GM18909 (cell line): ENCODE data around the gene WEE1.
"Not testable (repeated sequence)": the region's sequence is repeated elsewhere in the genome, so short reads cannot be mapped to it uniquely, and the experiment has no call there.

Experiments
- ATAC-seq: cut with Tn5 transposase; IDR thresholded peaks from one replicate; pipeline ENCODE4 v1.9.1; 2021; ENCODE audit warnings: mild to moderate bottlenecking; ENCODE audit not compliant: unreplicated experiment, poor library complexity

The WEE1 gene

DNA sequence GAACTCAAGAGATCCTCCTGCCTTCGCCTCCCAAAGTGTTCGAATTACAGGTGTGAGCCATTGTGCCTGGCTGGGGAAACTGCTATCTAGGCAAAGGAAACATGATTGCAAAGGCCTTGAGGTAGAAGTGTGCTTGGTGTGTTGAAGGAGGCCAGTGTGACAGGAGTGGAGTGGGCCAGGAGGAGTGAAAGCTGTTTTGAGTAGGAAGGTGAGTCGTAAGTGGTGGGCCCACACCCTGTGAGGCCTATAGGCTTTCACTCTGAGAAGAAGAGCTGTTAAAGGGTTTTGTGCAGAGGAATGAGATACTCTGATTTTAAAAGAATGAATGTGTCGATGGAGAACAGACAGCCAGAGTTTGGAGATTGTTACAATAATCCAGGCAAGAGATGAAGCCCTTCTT is 43.4 kb downstream of the WEE1 start:
- no peak for ATAC-seq

DNA sequence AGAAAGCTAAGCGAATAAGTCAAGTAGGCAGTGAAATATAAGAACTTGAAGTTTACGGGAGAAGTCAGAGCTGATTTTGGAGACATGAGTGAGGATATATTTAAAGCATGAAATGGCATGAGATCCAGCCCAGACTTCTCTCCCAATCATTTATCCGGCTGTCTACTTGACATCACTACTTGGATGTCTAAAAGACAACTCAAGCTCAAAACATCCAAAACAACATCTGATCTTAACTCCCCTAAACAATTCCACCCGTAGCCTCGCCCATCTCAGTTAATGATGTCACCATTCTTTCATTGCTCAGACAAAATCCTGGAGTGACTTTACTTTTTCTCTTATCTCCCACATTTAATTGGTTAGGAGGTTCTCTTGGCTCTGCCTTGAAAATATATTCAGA is 44.5 kb downstream of the WEE1 start:
- no peak for ATAC-seq

DNA sequence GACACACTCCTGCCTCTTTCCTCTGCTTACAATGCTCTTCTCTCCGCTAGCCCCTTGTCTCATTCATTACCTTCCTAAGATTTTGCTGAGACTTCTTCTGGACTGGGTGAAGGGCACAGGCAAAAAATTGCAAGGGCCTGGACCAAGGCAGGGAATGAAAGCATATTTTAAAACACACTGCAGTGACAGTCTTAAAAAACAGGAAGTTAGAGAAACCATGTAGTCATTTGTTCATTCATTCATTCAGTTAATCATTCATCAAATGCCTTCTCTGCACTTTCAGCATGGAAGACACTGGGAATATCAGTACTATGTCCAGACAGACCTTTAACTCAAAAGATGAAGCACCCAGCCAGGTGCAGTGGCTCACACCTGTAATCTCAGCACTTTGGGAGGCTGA is 45.5 kb downstream of the WEE1 start:
- ATAC-seq = no peak

DNA sequence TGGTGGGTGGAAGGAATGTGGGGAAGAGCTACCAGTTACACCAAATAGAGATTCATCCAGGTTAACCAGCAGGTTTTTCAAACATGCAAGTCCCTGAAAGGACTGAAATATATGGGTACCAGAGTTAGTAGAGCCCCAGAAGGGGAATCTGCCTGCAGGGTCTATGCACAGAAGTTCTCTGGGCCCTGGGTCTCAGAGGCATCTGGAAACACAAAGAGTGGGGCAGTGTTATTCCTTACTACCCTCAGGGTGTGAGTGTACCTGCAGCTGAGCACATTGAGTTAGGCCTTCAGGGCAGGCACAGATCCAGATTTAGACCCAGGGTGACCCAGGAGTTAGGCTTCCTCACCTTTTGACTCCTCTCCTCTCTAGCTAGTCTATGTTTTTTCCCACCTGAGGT is 46.5 kb downstream of the WEE1 start:
- no peak for ATAC-seq

DNA sequence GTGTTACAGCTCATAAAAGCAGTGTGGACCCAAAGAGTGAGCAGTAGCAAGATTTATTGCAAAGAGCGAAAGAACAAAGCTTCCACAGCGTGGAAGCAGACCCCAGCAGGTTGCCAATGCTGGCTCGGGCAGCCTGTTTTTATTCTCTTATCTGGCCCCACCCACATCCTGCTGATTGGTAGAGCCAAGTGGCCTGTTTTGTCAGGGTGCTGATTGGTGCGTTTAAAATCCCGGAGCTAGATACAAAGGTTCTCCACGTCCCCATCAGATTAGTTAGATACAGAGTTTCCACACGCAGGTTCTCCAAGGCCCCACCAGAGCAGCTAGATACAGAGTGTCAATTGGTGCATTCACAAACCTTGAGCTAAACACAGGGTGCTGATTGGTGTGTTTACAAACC is 48.9 kb downstream of the WEE1 start:
- ATAC-seq = not testable (repeated sequence)

DNA sequence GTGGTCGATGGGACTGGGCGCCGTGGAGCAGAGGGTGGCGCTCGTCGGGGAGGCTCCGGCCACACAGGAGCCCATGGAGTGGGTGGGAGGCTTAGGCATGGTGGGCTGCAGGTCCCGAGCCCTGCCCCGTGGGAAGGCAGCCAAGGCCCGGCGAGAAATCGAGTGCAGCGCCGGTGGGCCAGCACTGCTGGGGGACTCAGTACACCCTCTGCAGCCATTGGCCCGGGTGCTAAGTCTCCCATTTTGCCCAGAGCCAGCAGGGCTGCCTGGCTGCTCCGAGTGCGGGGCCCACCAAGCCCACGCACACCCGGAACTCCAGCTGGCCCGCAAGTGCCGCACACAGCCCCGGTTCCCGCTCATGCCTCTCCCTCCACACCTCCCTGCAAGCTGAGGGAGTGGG is 49.6 kb downstream of the WEE1 start:
- not testable (repeated sequence) for ATAC-seq

DNA sequence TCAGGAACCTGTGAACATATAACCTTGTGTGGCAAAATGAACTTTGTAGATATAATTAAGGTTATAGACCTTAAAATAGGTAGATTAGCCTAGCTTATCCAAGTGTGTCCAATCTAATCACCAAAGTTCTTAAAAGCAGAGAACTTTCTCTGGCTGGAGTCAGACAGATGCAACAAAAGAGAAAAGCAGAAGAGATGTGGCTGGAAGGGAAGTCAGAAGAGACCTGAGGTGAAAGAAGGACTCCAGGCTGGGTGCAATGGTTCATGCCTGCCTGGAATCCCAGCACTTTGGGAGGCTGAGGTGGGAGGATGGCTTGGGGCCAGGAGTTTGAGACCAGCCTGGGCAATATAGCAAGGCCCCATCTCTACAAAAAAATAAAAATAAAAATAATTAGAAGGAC is 51.0 kb downstream of the WEE1 start:
- ATAC-seq = no peak

DNA sequence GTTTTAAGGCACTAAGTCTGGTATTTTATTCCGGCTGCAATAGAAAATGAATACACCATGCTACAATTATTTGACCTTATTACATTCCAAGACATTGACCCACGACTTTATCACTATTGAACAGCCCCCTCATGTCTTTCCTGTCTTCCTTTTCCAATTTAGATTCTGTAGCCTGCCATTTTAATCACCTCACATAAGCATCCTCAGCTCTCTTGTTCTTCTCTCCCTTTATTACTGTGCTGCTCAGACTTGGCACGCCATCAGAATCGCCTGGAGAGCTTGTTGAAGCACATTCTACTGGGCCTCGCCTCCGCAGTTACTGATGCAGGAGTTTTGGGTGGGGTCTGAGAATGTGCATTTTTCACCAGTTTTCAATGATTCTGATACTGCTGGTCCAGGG is 51.7 kb downstream of the WEE1 start:
- ATAC-seq = no peak

DNA sequence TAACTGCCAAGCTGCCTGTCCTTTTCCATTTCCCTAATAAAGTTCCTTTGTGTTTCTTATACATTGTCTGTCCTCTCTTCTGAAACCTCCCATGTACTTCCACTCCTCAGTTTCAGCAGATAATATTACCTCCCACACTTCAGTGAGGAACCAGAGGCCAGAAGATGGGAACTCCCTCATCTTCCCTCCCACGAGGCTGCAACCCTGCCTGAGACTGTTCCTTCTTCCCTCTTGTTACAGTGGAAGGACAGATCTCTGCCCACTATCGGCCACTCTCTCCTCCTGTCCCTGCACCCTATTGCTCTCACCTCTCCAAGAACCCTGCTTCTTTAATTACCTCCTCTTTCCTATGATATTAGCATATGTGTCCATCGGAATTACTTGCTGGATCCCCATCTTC is 52.3 kb downstream of the WEE1 start:
- no peak for ATAC-seq

DNA sequence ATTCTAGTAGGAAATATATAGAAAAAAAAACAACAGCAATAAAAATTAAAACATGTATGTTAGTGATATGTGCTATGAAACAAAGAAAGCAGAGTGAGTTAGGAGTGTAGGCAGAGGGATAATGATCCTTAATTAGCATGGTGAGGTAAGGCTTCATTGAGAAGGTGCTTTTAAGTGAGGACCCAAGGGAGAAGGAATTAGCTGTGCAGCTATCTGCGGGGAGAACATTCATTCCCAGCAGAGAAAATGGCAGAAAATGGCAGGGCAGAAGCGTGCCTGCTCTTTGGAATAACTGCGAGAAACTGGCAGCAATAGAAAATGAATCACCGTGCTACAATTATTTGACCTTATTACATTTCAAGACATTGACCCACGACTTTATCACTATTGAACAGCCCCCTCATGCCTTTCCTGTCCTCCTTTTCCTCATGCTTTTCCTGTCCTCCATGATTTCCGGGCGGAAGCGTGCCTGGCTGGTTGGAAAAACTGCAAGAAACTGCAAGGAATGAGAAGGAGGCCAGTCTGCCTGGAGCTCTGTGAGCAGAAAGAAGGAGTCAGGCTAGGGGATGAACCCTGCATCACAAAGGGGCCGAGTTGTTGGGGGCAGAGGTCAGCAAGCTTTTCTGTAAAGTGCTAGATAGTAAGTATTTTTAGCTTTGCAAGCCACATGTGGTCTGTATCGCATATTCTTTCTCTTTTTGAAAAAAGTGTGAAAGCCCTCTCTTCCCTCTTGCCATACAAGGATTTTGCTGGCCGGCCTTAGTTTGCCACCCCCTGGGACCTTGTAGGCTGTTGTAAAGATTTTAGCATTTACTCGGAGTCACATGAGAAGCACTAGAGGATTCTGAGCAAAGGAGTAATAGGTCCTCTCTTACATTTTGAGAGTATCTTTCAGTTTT is 53.3 kb downstream of the WEE1 start:
- ATAC-seq = no peak

DNA sequence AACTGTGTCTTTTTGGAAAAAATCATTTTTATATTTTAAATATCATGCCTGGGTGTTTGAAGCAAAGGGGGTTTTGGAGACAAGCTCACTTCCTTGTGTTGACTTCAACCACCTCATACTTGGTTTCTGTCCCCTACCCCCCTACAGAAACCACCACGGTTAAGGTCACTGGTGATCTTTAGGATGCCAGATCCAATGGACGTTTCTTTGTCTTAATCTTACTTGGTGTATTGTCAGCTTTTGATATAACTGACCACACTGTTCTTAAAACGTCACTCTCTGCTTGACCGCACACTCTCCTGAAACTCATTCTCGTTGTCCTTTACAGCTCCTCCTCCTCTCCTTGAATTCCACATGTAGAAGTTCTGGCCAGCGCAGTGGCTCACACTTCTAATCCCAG is 55.6 kb downstream of the WEE1 start:
- no peak for ATAC-seq

DNA sequence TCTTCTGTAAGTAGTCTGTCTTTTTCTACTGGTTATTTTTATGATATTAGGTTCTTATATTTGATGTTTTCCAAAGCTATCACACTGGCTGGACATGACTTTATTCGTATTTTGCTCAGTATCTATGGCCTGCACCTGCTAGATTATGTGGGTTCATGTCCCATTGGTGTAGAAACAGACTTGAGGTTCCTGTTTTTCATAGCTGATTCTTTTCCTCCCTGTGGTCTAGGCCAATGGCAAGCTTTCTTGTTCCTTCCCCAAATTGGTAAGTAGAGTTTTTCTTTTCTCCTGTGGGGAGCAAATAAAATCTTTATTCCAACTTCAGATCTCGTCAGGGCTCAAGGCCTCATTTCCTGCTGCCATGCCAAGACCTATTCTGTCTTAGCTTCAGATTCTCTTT is 60.2 kb downstream of the WEE1 start:
- ATAC-seq = no peak

DNA sequence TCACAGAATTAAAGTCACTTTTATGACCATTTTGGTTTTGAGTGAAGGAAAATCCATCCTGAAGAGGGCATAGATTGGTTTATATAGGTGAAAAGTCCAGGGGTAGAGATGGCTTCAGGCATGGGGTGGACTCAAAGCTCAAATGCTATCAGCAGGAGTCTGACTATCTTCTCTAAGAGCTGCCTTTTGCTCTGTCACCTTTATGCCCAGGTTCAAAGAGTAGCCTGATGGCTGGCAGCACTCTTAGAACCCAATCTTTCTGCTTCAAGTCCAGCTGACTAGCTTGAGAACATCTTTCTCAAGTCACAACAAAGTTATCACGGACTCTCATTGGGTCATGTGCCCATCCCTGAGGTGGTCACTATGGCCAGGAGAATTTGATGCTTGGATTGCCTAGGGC is 63.2 kb downstream of the WEE1 start:
- no peak for ATAC-seq

DNA sequence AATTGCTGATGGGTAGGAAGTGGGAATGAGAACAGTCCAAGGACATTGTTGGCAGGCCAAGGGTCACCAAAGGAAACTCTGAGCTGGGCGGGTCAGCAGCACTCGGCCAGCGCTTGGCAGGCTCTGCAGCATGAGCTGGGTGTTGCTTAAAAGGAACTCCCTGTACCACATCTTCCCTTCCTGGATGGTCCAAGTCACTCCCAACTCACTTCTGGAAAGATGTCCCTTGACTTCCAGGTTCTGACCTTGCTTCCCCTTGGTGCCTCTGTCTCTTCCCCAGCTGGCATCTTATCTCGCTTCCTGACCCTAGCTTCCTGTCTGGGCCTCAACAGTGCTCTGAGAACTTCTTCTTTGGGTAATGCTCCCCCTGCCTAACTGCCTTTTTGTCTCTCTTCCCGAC is 65.6 kb downstream of the WEE1 start:
- no peak for ATAC-seq
